ENCODE data around the gene SLC6A7. TPM values are rescaled to one million over a fixed set of nuclear protein-coding genes. Genes with fewer than 3 reads are reported as not detected.

SLC6A7 gene
- total and polyA plus RNA-seq, 2 donors from 2014 or later: not detected

DNA sequence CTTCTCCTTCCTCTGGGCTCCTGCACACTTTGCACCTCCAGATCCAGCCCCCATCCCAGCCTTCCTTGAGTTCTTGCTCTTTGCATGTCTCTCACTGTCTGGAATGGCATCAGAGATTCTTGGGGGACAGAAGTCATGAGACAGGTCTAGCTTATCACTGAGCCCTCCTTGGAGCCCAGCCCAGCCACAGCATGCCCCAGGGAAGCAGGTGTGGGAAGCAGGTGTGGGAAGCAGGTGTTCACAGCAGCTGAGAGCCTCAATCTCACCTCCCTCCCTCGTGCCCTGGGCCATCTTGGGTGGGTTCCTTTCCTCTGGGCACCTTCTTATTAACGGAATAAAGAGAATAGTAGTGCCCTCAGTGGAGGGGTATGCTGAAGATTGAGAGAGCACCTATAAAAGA lies 27.2 kb downstream of the SLC6A7 start:
- H3K4me1 ChIP-seq (ENCODE audit: control insufficient read depth in 2 of 3, insufficient read depth in 2 of 3, low read depth in 1 of 3, low read length in 3 of 3): no peaks in the 10 kb centered on the region
- no peak overlapping the region for H3K9ac ChIP-seq (ENCODE audit: low read length in 3 of 3)
- intact Hi-C loops (cut with DNase I): no loop called here
- no peaks in the 10 kb centered on the region for H3K9me3 ChIP-seq (ENCODE audit: control insufficient read depth in 2 of 3, insufficient read depth in 1 of 3, low read length in 3 of 3)
- H3K27me3 ChIP-seq (ENCODE audit: control insufficient read depth, insufficient read depth, low read length): no peaks in the 10 kb centered on the region
- TF ChIP-seq, protein P1, sequence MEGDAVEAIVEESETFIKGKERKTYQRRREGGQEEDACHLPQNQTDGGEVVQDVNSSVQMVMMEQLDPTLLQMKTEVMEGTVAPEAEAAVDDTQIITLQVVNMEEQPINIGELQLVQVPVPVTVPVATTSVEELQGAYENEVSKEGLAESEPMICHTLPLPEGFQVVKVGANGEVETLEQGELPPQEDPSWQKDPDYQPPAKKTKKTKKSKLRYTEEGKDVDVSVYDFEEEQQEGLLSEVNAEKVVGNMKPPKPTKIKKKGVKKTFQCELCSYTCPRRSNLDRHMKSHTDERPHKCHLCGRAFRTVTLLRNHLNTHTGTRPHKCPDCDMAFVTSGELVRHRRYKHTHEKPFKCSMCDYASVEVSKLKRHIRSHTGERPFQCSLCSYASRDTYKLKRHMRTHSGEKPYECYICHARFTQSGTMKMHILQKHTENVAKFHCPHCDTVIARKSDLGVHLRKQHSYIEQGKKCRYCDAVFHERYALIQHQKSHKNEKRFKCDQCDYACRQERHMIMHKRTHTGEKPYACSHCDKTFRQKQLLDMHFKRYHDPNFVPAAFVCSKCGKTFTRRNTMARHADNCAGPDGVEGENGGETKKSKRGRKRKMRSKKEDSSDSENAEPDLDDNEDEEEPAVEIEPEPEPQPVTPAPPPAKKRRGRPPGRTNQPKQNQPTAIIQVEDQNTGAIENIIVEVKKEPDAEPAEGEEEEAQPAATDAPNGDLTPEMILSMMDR (IDR thresholded peaks at IDR 0.05; ENCODE audit: borderline replicate concordance, extremely low read depth, insufficient read depth): no peak
- no peaks in the 10 kb centered on the region for H3K36me3 ChIP-seq (ENCODE audit: control insufficient read depth in 2 of 3, insufficient read depth in 3 of 3, low read length in 3 of 3)
- no peak for FAIRE-seq
- no peak overlapping the region for H3K4me3 ChIP-seq (ENCODE audit: low read length in 3 of 3)
- H3K27ac ChIP-seq (ENCODE audit: low read depth in 2 of 2, low read length in 2 of 2): no peak overlapping the region
- DNase-seq: no peak

DNA sequence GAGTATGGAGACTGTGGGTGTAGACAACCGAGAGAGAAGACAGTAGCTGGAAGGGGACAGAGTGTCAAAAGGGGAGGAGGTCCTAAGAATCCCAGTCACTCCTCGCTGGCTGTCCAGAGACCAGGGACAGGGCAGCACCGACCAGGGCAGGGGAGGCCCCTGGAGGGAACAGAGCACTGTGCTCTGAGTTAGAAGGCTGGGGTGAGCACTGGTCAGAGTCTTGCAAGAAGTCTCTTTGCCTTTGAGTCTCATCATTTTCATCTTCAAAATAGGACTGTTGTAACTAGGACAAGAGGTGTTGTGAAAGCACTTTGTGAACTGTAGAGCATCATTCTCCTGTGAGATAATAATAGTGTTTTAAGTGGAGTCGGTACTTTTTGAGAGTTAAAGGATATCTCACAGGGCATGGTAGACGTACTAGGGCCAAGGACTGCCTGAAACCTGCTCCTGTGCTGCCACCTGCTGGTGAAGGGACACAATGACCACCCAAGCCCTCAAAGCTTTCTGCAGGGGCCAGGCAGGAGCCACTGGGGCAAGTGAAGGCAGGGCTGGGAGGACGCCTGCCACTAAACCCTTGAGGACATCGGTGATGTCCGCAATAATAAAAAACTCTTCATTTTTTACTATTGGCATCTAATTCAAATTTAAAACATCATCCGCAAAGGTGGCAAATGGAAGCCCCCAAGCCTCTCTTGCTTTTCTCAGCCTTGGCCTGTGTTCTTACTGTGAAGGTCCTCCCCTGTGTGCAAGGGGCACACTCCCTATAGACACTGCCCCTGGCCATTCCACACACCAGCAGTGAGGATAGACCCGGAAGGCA lies 28.2 kb downstream of the SLC6A7 start:
- TF ChIP-seq, protein P1 (IDR thresholded peaks at IDR 0.05; ENCODE audit: borderline replicate concordance, extremely low read depth, insufficient read depth): peak; percentile 90
- DNase-seq (peak; percentile 86 to 93 (median 90)), FAIRE-seq (no peak)
- intact Hi-C loops (cut with DNase I): no loop called here
- Histone ChIP-seq H3K27ac (ENCODE audit: low read depth in 2 of 2, low read length in 2 of 2) (no peak overlapping the region), H3K9me3 (ENCODE audit: control insufficient read depth in 2 of 3, insufficient read depth in 1 of 3, low read length in 3 of 3) (no peaks in the 10 kb centered on the region), H3K9ac (ENCODE audit: low read length in 3 of 3) (no peak overlapping the region), H3K4me3 (ENCODE audit: low read length in 3 of 3) (no peak overlapping the region), H3K4me1 (ENCODE audit: control insufficient read depth in 2 of 3, insufficient read depth in 2 of 3, low read depth in 1 of 3, low read length in 3 of 3) (no peaks in the 10 kb centered on the region), H3K36me3 (ENCODE audit: control insufficient read depth in 2 of 3, insufficient read depth in 3 of 3, low read length in 3 of 3) (no peaks in the 10 kb centered on the region), H3K27me3 (ENCODE audit: control insufficient read depth, insufficient read depth, low read length) (no peaks in the 10 kb centered on the region)

DNA sequence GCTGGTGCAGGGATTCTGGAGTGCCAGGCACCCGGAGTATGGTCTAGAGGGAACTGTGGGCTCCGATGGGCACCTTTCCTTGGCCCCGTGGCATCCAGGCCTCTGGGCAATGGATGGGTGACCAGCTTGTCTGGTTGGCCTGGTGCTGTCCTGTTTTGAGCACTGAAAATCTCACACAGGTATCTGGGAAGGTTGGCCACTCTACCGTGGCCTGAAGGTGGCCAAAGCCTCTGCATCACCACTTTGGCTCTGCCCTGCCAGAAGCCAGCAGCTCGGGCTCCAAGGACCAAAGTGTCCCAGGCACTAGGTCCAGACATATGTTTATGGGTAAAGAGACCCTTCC lies 28.8 kb downstream of the SLC6A7 start:
- H3K36me3 ChIP-seq (ENCODE audit: control insufficient read depth in 2 of 3, insufficient read depth in 3 of 3, low read length in 3 of 3): no peaks in the 10 kb centered on the region
- no peaks in the 10 kb centered on the region for H3K4me1 ChIP-seq (ENCODE audit: control insufficient read depth in 2 of 3, insufficient read depth in 2 of 3, low read depth in 1 of 3, low read length in 3 of 3)
- FAIRE-seq: no peak
- TF ChIP-seq, protein P1 (IDR thresholded peaks at IDR 0.05; ENCODE audit: borderline replicate concordance, extremely low read depth, insufficient read depth): no peak
- DNase-seq: no peak
- no peak overlapping the region for H3K27ac ChIP-seq (ENCODE audit: low read depth in 2 of 2, low read length in 2 of 2)
- H3K4me3 ChIP-seq (ENCODE audit: low read length in 3 of 3): no peak overlapping the region
- H3K27me3 ChIP-seq (ENCODE audit: control insufficient read depth, insufficient read depth, low read length): no peaks in the 10 kb centered on the region
- intact Hi-C loops (cut with DNase I): no loop called here
- H3K9ac ChIP-seq (ENCODE audit: low read length in 3 of 3): no peak overlapping the region
- H3K9me3 ChIP-seq (ENCODE audit: control insufficient read depth in 2 of 3, insufficient read depth in 1 of 3, low read length in 3 of 3): no peaks in the 10 kb centered on the region

Data from kidney (tissue), 14 donors.